Heart left ventricle (tissue), 16 donors: ENCODE measurements around the gene SEMA6A. TPM values are rescaled to one million over a fixed set of nuclear protein-coding genes. Genes with fewer than 3 reads are reported as not detected.

Experiments
- ATAC-seq, 4 donors: fragments of 200-7000 bp; cut with Tn5 transposase; one replicate each; pipeline ENCODE4 v1.9.1; 2020 to 2022; ENCODE audit warnings: moderate library complexity in 4 of 4, mild to moderate bottlenecking in 3 of 4, moderate number of reproducible peaks in 1 of 4
- DNase-seq, 5 donors: peaks; one replicate each; pipeline ENCODE4 v3.0.0-alpha.2; 2020
- H3K27ac ChIP-seq, 12 donors: fragments of 200-600 bp; sonication (generic) in 4 of 12; one replicate each; pipeline versions ENCODE4 v1.5.0 to v1.8.0; 2016 to 2022; ENCODE audit warnings: mild to moderate bottlenecking in 2 of 12
- H3K27me3 ChIP-seq, 9 donors: fragments of 200-600 bp; sonication (generic) in 2 of 9; one replicate each; pipeline versions ENCODE4 v1.5.1 to v1.8.0; 2016 to 2022; ENCODE audit warnings: mild to moderate bottlenecking in 3 of 9
- H3K36me3 ChIP-seq, 9 donors: fragments of 200-600 bp; sonication (generic) in 2 of 9; one replicate each; pipeline versions ENCODE4 v1.5.0 to v1.8.0; 2018 to 2022; ENCODE audit warnings: mild to moderate bottlenecking in 2 of 9
- H3K4me1 ChIP-seq, 12 donors: fragments of 200-600 bp; sonication (generic) in 4 of 12; one replicate each; pipeline versions ENCODE4 v1.5.0 to v1.8.0; 2016 to 2022; ENCODE audit warnings: mild to moderate bottlenecking in 3 of 12
- H3K4me3 ChIP-seq, 12 donors: fragments of 200-600 bp; sonication (generic) in 4 of 12; one replicate each; pipeline versions ENCODE4 v1.5.0 to v1.8.0; 2017 to 2022; ENCODE audit warnings: mild to moderate bottlenecking in 9 of 12, moderate library complexity in 4 of 12
- H3K9me3 ChIP-seq, 12 donors: fragments of 200-600 bp; sonication (generic) in 4 of 12; one replicate each; pipeline versions ENCODE4 v1.5.0 to v1.8.0; 2016 to 2022; ENCODE audit warnings: mild to moderate bottlenecking in 1 of 12
- POLR2A ChIP-seq, 2 donors: fragments of 450-650 bp; IDR thresholded peaks; one replicate each; pipeline ENCODE4 v1.6.1; 2017; ENCODE audit warnings: antibody characterized with exemption in 2 of 2, mild to moderate bottlenecking in 2 of 2, moderate library complexity in 2 of 2
- WGBS, 4 donors: extraction: QIAGEN DNeasy Blood & Tissue Kit in 2 of 4; methylation state at CpG; one replicate each; pipeline versions ENCODE4 v1.1.5 to v1.1.7; 2013 to 2018; 5-methylcytosine and 5-hydroxymethylcytosine counted together
- intact Hi-C, 10 donors: fragments of 100-400 bp; cut with DNase I; formaldehyde crosslinking; loops; one replicate each; pipeline versions ENCODE4 v1.11.1 to v1.14.2; 2022
- polyA plus RNA-seq, 2 donors: library from polyadenylated mRNA; stranded (reverse); fragments of 200-250 nt; gene quantifications; one replicate each; pipeline ENCODE4 v1.2.3, GENCODE V29; 2013
- total RNA-seq, 9 donors: library from RNA; depleted of rRNA in 2 of 9; stranded (reverse); fragments of >200 nt in 2 of 9; fragmentation: NEBNext Ultra II Directional in 3 of 9; extraction: Animal tissue kit (Norgen Biotek cat#: 25700) in 3 of 9; gene quantifications; one replicate each; pipeline versions ENCODE4 v1.1.0 to v1.2.4, GENCODE V29; 2016 to 2023
- TF ChIP-seq, protein P1 (sequence below), 12 donors: fragments of 200-600 bp; sonication (generic) in 4 of 12; IDR thresholded peaks; one replicate each; pipeline versions ENCODE4 v1.5.0 to v1.8.0; 2018 to 2022; ENCODE audit warnings: antibody characterized with exemption in 12 of 12, mild to moderate bottlenecking in 5 of 12
- donor health status: ischemic (EF 13 %, LVEDD 7.1; RV severe dilation, severe dysfunction).
- donor health status: healthy with polysubstance abuse.
- donor health status: DM: no; HTN: yes; CAD: no.
- donor health status: DM: no; HTN: no; CAD: no.
- donor health status: ischemic (EF 25% LVEDD 6.9; RV normal size, moderate dysfunction).
- donor health status: ischemic (EF 25% LVEDD 5.7; RV mildly dilated, moderate dysfunction).
- donor health status: healthy.
- donor health status: DM: yes; HTN: yes; CAD: no.
- donor health status: ischemic (EF 35%, LVEDD 5.7; RV mildly dilated, moderate dysfunction).
- donor health status: nonischemic (EF 11% LVEDD 7.7; RV severe dilation, severe dysfunction).
- donor health status: DM: yes; HTN: yes; CAD: no.
- donor health status: PGD.
- donor health status: ischemic (EF 29% LVEDD 5.4; RV normal size, mild dysfunction).
- donor health status: nonischemic (EF 23%, LVEDD 6.1; RV moderate dilation, normal function).

Gene SEMA6A
- total and polyA plus RNA-seq, 11 donors = 2.2 to 12.7 (median 6.3) TPM

DNA sequence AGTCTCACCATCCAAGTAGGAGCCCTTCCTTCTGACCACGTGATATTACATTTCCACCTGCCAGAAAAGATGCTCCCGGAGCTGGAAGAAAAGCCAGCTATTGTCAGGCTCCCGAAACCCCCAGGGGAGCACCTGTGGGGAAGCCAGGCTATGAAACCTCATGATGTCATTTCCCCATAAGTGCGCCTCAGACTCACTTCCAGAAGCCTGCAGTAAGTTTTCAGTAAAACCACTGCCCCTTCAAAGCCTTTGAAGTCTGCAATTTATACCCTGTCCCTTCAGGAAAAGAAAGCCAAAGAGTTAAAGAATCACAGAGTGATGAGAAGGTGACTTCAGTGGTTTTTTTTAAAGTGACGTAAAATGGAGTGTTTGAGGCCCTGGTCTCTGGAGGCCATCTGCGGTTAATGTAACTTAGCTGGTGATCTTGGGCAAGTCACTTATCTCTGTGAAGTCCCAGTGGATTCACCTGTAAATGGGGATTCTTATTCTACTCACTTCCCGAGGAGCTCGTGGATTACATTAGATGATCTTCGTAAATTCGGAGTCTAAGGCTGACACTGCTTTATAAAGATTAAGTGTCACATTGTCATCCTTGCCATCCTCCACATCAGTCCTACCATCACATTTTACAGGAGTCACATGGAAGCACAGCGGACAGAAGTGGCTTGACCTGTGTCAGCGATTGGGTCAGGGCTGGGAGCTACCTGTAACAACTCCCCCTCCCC lies 2.6 kb upstream of the SEMA6A start:
- Histone ChIP-seq H3K27ac (no peak overlapping the region), H3K4me1 (peaks cover 0 to 41% (median 21%) of the 10 kb centered on the region in 12 donors), H3K36me3 (no peaks in the 10 kb centered on the region), H3K4me3 (no peak overlapping the region), H3K9me3 (no peaks in the 10 kb centered on the region), H3K27me3 (peaks cover 0 to 47% (median 3%) of the 10 kb centered on the region in 9 donors)
- ATAC-seq (no peak), DNase-seq (no peak)
- WGBS, 4 donors = 77 to 80% (median 79%) methylated on average over 12 of the region's 12 CpGs
- intact Hi-C loops = loop anchor here (2.0 to 10.0 kb wide), 7 partner anchors 50 to 442 kb away; no protein-coding TSS in a partner anchor
- TF ChIP-seq POLR2A (IDR thresholded peaks at IDR 0.05) = no peak
- TF ChIP-seq, protein P1, sequence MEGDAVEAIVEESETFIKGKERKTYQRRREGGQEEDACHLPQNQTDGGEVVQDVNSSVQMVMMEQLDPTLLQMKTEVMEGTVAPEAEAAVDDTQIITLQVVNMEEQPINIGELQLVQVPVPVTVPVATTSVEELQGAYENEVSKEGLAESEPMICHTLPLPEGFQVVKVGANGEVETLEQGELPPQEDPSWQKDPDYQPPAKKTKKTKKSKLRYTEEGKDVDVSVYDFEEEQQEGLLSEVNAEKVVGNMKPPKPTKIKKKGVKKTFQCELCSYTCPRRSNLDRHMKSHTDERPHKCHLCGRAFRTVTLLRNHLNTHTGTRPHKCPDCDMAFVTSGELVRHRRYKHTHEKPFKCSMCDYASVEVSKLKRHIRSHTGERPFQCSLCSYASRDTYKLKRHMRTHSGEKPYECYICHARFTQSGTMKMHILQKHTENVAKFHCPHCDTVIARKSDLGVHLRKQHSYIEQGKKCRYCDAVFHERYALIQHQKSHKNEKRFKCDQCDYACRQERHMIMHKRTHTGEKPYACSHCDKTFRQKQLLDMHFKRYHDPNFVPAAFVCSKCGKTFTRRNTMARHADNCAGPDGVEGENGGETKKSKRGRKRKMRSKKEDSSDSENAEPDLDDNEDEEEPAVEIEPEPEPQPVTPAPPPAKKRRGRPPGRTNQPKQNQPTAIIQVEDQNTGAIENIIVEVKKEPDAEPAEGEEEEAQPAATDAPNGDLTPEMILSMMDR (IDR thresholded peaks at IDR 0.05) = no peak

DNA sequence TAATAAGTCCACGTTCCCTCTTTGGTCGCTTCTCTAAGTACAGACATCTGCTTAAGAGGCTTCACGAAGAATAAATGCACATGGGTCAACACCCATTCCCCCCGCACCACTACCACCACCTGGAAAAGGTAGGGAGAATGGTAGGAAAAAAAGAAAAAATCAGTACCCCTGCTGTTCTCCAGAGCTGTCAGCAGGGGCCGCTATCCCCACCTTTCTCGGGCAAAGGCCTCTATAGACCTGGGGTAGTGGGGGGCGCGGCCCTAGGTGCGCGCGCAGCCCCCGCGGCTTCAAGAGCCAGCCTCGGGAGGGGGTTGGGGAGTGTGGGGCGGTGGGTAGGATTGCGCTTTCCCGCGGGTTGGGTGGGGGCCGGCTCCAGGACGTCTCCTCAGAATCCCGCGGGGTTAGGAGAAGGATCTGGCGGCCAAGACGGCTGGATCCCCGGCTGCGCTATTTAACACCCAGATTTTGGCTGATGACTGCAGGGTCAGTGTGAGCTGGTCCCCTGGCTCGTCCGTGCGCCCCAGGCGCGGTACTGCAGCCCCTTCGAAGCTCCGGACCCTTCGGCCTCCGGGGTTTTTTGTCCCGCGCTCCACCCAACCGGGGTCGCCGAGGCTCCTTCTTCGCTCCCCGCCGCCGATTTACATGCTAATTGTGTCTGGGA lies 1.6 kb upstream of the SEMA6A start:
- peak overlapping the region; percentile 42 to 84 (median 68) for H3K4me3 ChIP-seq
- DNase-seq (peak; percentile 62 to 77 (median 65)), ATAC-seq (peak; percentile 53 to 70 (median 61))
- intact Hi-C loops = loop anchor here (2.0 to 10.0 kb wide), 7 partner anchors 51 to 441 kb away; no protein-coding TSS in a partner anchor
- H3K4me1 ChIP-seq = peaks cover 0 to 43% (median 22%) of the 10 kb centered on the region in 12 donors
- WGBS, 4 donors = 5 to 14% (median 9%) methylated on average over 32 to 44 of the region's 44 CpGs
- no peaks in the 10 kb centered on the region for H3K36me3 ChIP-seq
- TF ChIP-seq POLR2A (IDR thresholded peaks at IDR 0.05) = no peak
- TF ChIP-seq, protein P1 (IDR thresholded peaks at IDR 0.05) = peak; percentile 64 to 94 (median 84)
- H3K27me3 ChIP-seq = peaks cover 0 to 56% (median 3%) of the 10 kb centered on the region in 9 donors
- H3K27ac ChIP-seq = peak overlapping the region in 10 of 12 donors; percentile 38 to 85 (median 82)
- no peaks in the 10 kb centered on the region for H3K9me3 ChIP-seq

DNA sequence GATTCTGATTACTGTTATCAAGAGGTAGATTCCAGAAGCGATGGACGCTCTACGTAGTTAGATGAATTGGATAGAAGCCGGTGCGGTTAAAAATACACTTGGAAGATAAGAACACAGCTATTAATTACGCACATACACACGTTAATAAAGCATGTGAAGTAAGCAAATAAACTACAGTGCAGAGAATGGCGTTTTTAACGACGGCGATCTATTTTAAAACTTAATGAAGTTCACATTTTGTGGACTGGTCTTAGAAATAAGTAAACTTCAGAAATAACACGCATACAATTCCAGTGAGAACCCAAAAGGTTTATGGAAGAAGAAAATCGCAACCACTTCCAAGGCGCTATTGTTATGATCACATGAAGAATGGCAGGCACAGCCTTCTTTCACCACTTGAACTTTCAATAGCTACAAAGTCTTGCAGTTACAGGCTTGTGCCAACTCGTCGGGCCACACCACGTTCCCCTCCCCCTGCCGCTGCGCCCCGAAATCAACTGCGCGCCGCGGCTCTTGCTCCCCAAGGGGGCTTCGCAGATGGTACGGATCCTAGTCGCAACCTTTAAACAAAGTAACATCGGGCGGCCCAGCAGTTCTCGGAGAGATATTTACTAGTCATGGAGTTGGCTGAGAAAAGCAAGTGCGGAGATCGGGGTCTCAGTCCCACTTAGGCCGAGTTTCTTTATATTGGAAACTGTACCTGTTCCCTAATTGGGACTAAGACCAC lies 866 bp upstream of the SEMA6A start:
- intact Hi-C loops = loop anchor here (2.0 to 10.0 kb wide), 8 partner anchors 52 to 441 kb away; no protein-coding TSS in a partner anchor
- peak in 2 of 5 donors; percentile 28 for DNase-seq
- H3K36me3 ChIP-seq = no peaks in the 10 kb centered on the region
- peaks cover 0 to 43% (median 22%) of the 10 kb centered on the region in 12 donors for H3K4me1 ChIP-seq
- peak in 2 of 4 donors; percentile 30 to 42 for ATAC-seq
- TF ChIP-seq POLR2A (IDR thresholded peaks at IDR 0.05) = no peak
- TF ChIP-seq, protein P1 (IDR thresholded peaks at IDR 0.05) = no peak
- H3K9me3 ChIP-seq = no peaks in the 10 kb centered on the region
- 0 to 2% (median 1%) methylated on average over 32 to 33 of the region's 33 CpGs for WGBS, 4 donors
- peak overlapping the region; percentile 42 to 84 (median 68) for H3K4me3 ChIP-seq
- H3K27me3 ChIP-seq = peaks cover 0 to 56% (median 3%) of the 10 kb centered on the region in 9 donors
- peak overlapping the region in 11 of 12 donors; percentile 11 to 85 (median 81) for H3K27ac ChIP-seq
